Endothelial cell of umbilical vein (primary cell): ENCODE measurements around the gene CSRP1. TPM values are rescaled to one million over a fixed set of nuclear protein-coding genes. Genes with fewer than 3 reads are reported as not detected.

Experiments
- BruUV-seq: library from RNA; stranded (reverse); fragments of 400-500 nt; replicated peaks from 2 replicates; lab custom pipeline; 2021; lab: Mats Ljungman, UMichigan
- CTCF ChIA-PET: fragments of 300-600, 350-600 bp; sonication (Branson Sonifier 250); formaldehyde crosslinking; loops from one replicate; lab custom pipeline; 2021; ENCODE audit warnings: antibody characterized with exemption, inconsistent platforms; lab: Charles Lee
- POLR2A ChIA-PET: fragments of 300-600, 350-600 bp; sonication (Branson Sonifier 250); formaldehyde crosslinking; loops from one replicate; lab custom pipeline; 2021; ENCODE audit warnings: antibody characterized with exemption, inconsistent platforms; lab: Charles Lee
- DNase-seq: peaks from one replicate; pipeline ENCODE4 v3.0.0-alpha.2; 2011; ENCODE audit warnings: low read depth, low spot score
- FAIRE-seq: peaks from 2 replicates; lab custom pipeline; 2011; peaks lifted over from hg19 to GRCh38; lab: Jason Lieb, UNC
- H2AFZ ChIP-seq: 2 replicates; pipeline ENCODE4 v1.6.0; 2012; ENCODE audit warnings: low read depth, low read length, control low read depth, inconsistent platforms
- H3K27ac ChIP-seq: 2 replicates; pipeline ENCODE4 v1.5.1; 2011; ENCODE audit warnings: low read depth, mild to moderate bottlenecking, control low read depth, low read length, moderate library complexity; ENCODE audit not compliant: insufficient read depth
- H3K27me3 ChIP-seq, 2 experiments: 2 replicates each; pipeline versions ENCODE4 v1.6.0 to v1.6.1; 2011; ENCODE audit warnings: low read length in 2 of 2, mixed read lengths in 1 of 2; ENCODE audit not compliant: control insufficient read depth in 2 of 2, insufficient read depth in 2 of 2
- H3K36me3 ChIP-seq, 2 experiments: 2 replicates in 1 of 2; 3 replicates in 1 of 2; pipeline ENCODE4 v1.5.1; 2011; ENCODE audit warnings: low read length in 2 of 2, mild to moderate bottlenecking in 1 of 2, moderate library complexity in 1 of 2; ENCODE audit not compliant: control insufficient read depth in 2 of 2, insufficient read depth in 2 of 2; ENCODE audit errors: extremely low read depth in 1 of 2
- H3K4me1 ChIP-seq: 3 replicates; pipeline ENCODE4 v1.5.1; 2011; ENCODE audit warnings: mild to moderate bottlenecking, low read length; ENCODE audit not compliant: control insufficient read depth, insufficient read depth; ENCODE audit errors: extremely low read depth
- H3K4me2 ChIP-seq: 2 replicates; pipeline ENCODE4 v1.6.1; 2011; ENCODE audit warnings: low read length, control low read depth, mixed read lengths; ENCODE audit not compliant: insufficient read depth
- H3K4me3 ChIP-seq, 3 experiments: fragments of 200-600 bp in 1 of 3; sonication (generic), shearing (Covaris generic) in 1 of 3; replicated peaks in 1 of 3; 2 replicates each; pipeline ENCODE4 v1.5.1; 2011 to 2016; ENCODE audit warnings: control low read depth in 3 of 3, low read length in 3 of 3, mild to moderate bottlenecking in 2 of 3, inconsistent platforms in 1 of 3, low read depth in 1 of 3, moderate library complexity in 1 of 3; ENCODE audit not compliant: insufficient read depth in 1 of 3
- H3K79me2 ChIP-seq: 2 replicates; pipeline ENCODE4 v1.6.0; 2012; ENCODE audit warnings: low read length, inconsistent platforms; ENCODE audit not compliant: control insufficient read depth, insufficient read depth
- H3K9ac ChIP-seq: replicated peaks from 2 replicates; pipeline ENCODE3; 2011; ENCODE audit warnings: low read length, control low read depth; ENCODE audit not compliant: insufficient read depth; ENCODE audit errors: extremely low read depth
- H3K9me1 ChIP-seq: replicated peaks from 3 replicates; pipeline ENCODE4 v1.6.0; 2011; ENCODE audit warnings: mild to moderate bottlenecking, low read length; ENCODE audit not compliant: control insufficient read depth, insufficient read depth; ENCODE audit errors: extremely low read depth
- H3K9me3 ChIP-seq: replicated peaks from 2 replicates; pipeline ENCODE4 v1.5.1; 2012; ENCODE audit warnings: low read length, inconsistent platforms; ENCODE audit not compliant: control insufficient read depth, insufficient read depth
- H4K20me1 ChIP-seq: replicated peaks from 2 replicates; pipeline ENCODE3; 2011; ENCODE audit warnings: mild to moderate bottlenecking, low read length; ENCODE audit not compliant: control insufficient read depth, insufficient read depth; ENCODE audit errors: extremely low read depth
- EZH2 ChIP-seq: IDR thresholded peaks from 2 replicates; pipeline ENCODE4 v1.6.1; 2012; ENCODE audit warnings: borderline replicate concordance, low read depth, mild to moderate bottlenecking, moderate library complexity, low read length, inconsistent platforms; ENCODE audit not compliant: severe bottlenecking
- JUN ChIP-seq: IDR thresholded peaks from 2 replicates; pipeline ENCODE4 v1.6.1; 2011; ENCODE audit warnings: borderline replicate concordance, low read depth; ENCODE audit not compliant: insufficient read length, insufficient read depth
- MYC ChIP-seq: IDR thresholded peaks from one replicate; pipeline ENCODE4 v1.6.1; 2011; ENCODE audit warnings: mild to moderate bottlenecking, low read depth, low read length
- POLR2A ChIP-seq: IDR thresholded peaks from 2 replicates; pipeline ENCODE4 v1.6.1; 2012; ENCODE audit warnings: low read depth, mild to moderate bottlenecking, control low read depth, low read length
- POLR2AphosphoS5 ChIP-seq: IDR thresholded peaks from 2 replicates; pipeline ENCODE4 v1.6.1; 2012; ENCODE audit warnings: low read depth, mild to moderate bottlenecking, control low read depth, low read length, moderate library complexity; ENCODE audit not compliant: insufficient read depth
- dilution Hi-C: fragments of 300-500 bp; cut with MboI; formaldehyde crosslinking; loops from one replicate; pipeline ENCODE4 v1.15.0; 2019; ENCODE audit warnings: low sequenced_read_pairs; ENCODE audit not compliant: extremely low pct_ligation_motif_present
- intact Hi-C: fragments of 100-400 bp; cut with micrococcal nuclease; formaldehyde crosslinking; loops from one replicate; pipeline ENCODE4 v1.10.0; 2022
- polyA plus RNA-seq, 4 experiments: library from polyadenylated mRNA; depleted of rRNA in 3 of 4; stranded (reverse) in 3 of 4; unstranded in 1 of 4; fragments of >200 nt; gene quantifications; 2 replicates each; pipeline versions ENCODE4 v1.2.1 to v1.2.3, GENCODE V29; 2011 to 2012; ENCODE audit warnings: missing spikeins in 1 of 4
- total RNA-seq: library from RNA; stranded (reverse); gene quantifications from 2 replicates; pipeline ENCODE4 v1.2.3, GENCODE V29; 2021

CSRP1 gene
- total and polyA plus RNA-seq, 2 donors (not counting 3 experiments of a cell fraction or from before 2014, with no cell fraction given): 393 to 510 TPM

DNA sequence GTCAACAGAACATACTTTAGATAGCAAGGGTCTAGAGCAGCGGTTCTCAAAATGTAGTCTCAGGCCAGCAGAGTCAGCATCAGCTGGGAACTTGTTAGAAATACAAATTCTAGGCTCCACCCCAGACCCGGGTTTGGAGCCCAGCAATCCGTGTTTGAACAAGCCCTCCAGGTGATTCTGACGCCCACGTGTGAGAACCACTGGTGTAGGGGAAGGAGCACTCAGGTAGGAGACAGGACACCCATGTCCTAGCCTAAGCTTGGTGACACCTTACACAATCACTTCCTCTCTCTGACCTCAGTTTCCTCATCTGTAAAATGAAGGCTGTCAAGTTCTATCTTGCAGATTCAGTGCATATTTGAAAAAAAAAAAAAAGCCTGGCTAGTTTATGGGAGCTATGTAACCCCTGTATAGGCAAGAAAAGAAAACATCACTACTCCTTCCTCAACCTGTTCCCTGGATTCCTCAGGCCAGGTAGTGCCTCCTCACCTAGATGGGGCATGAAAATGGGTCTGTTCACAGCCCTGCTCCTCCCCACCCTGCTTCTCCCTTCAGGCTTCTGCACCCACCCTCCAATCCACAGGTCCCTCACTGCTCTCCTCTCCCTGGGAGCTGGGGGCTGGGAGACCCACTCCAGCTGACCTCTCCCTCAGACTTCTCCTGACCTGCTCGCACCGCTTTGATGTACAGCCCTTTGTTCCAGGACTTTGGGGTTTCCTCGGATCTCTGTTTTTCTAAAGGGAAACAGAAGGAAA, 30.8 kb downstream of the CSRP1 start:
- no peak overlapping the region for H3K27ac ChIP-seq
- CTCF ChIA-PET: interaction anchor here (1.1 to 2.6 kb wide), 4 partner anchors 15 to 41 kb away, joined by 3 to 8 read pairs (median 4); no protein-coding TSS in a partner anchor

DNA sequence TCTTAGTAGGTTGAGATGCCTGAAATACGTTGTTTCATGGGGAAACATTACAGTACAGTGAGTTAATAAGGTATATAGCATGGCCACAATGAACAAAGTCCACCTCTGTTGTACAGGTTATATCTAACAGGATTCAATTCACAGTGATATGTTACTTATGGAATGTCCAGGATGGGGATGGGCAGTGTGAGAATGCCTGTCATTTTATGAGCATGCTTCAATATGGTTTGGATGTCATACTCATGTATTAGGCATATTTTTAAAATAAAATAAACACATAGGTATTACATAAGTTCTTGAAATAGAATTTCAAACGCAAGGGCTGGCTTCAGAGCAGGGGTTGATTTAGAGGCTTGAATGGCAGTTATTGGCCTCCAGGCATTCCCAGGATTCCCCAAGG, 31.8 kb downstream of the CSRP1 start:
- no peaks in the 10 kb centered on the region for H3K9me3 ChIP-seq
- no peaks in the 10 kb centered on the region for H3K9me1 ChIP-seq
- dilution Hi-C loops: loop anchor here (5.0 kb wide), 1 partner anchor 42 kb away; no protein-coding TSS in a partner anchor
- CTCF ChIA-PET: interaction anchor here (1.1 to 2.6 kb wide), 3 partner anchors 14 to 38 kb away, joined by 3 to 8 read pairs (median 6); no protein-coding TSS in a partner anchor
- H3K27ac ChIP-seq: no peak overlapping the region
- H4K20me1 ChIP-seq: no peaks in the 10 kb centered on the region
- peaks cover 5 to 11% of the 10 kb centered on the region in 2 experiments for H3K27me3 ChIP-seq
- H3K4me2 ChIP-seq: no peak overlapping the region
- no peak for DNase-seq
- intact Hi-C loops: no loop called here
- no TSS peak for BruUV-seq
- no peak overlapping the region for H2AFZ ChIP-seq
- H3K36me3 ChIP-seq: no peaks in the 10 kb centered on the region
- no peaks in the 10 kb centered on the region for H3K79me2 ChIP-seq
- H3K4me1 ChIP-seq: no peaks in the 10 kb centered on the region
- H3K4me3 ChIP-seq: no peak overlapping the region
- POLR2A ChIA-PET: no interaction called here
- TF ChIP-seq JUN (no peak), EZH2 (no peak)
- FAIRE-seq: no peak
- H3K9ac ChIP-seq: no peak overlapping the region

More for the DNA sequence above, 30.8 kb downstream of the CSRP1 start:
- H3K79me2 ChIP-seq: no peaks in the 10 kb centered on the region
- dilution Hi-C loops: loop anchor here (5.0 kb wide), 1 partner anchor 41 kb away; no protein-coding TSS in a partner anchor
- no peak for FAIRE-seq
- no peaks in the 10 kb centered on the region for H4K20me1 ChIP-seq
- no peak overlapping the region for H3K4me3 ChIP-seq
- intact Hi-C loops: no loop called here
- H3K9ac ChIP-seq: no peak overlapping the region
- H2AFZ ChIP-seq: no peak overlapping the region
- H3K4me1 ChIP-seq: peaks cover 4% of the 10 kb centered on the region
- peaks cover 5 to 11% of the 10 kb centered on the region in 2 experiments for H3K27me3 ChIP-seq
- no peak overlapping the region for H3K4me2 ChIP-seq
- POLR2A ChIA-PET: no interaction called here
- no peak for DNase-seq
- no TSS peak for BruUV-seq
- H3K9me1 ChIP-seq: no peaks in the 10 kb centered on the region
- no peaks in the 10 kb centered on the region for H3K36me3 ChIP-seq
- no peak for TF ChIP-seq MYC
- TF ChIP-seq POLR2A: no peak
- TF ChIP-seq POLR2AphosphoS5: no peak
- H3K9me3 ChIP-seq: no peaks in the 10 kb centered on the region
